ENCODE data around the gene RNF40. TPM values are rescaled to one million over a fixed set of nuclear protein-coding genes. Genes with fewer than 3 reads are reported as not detected.

Gene RNF40
- polyA plus RNA-seq, 1 donor from 2014 or later: 85.2 TPM

- Histone ChIP-seq H3K4me2 (ENCODE audit: low read length) (no peak overlapping the region), H3K9ac (ENCODE audit: low read length) (no peak overlapping the region), H3K79me2 (replicated peaks; ENCODE audit: insufficient read depth, low read length) (no peaks in the 10 kb centered on the region), H2AFZ (ENCODE audit: low read depth, low read length) (no peak overlapping the region), H3K9me3 (ENCODE audit: low read length) (no peaks in the 10 kb centered on the region), H3F3A (ENCODE audit: insufficient read depth, low read length, poor library complexity, severe bottlenecking) (no peaks in the 10 kb centered on the region), H3K27me3 (ENCODE audit: insufficient read depth, low read depth, low read length) (no peaks in the 10 kb centered on the region), H3K36me3 (ENCODE audit: insufficient read depth, low read length) (no peaks in the 10 kb centered on the region), H3K4me3 (ENCODE audit: low read length) (no peak overlapping the region), H3K9me2 (ENCODE audit: insufficient read depth, low read length) (no peaks in the 10 kb centered on the region), H4K20me1 (ENCODE audit: insufficient read depth) (no peaks in the 10 kb centered on the region), H3K27ac (ENCODE audit: low read length) (no peak overlapping the region)
- TF ChIP-seq, protein P1, sequence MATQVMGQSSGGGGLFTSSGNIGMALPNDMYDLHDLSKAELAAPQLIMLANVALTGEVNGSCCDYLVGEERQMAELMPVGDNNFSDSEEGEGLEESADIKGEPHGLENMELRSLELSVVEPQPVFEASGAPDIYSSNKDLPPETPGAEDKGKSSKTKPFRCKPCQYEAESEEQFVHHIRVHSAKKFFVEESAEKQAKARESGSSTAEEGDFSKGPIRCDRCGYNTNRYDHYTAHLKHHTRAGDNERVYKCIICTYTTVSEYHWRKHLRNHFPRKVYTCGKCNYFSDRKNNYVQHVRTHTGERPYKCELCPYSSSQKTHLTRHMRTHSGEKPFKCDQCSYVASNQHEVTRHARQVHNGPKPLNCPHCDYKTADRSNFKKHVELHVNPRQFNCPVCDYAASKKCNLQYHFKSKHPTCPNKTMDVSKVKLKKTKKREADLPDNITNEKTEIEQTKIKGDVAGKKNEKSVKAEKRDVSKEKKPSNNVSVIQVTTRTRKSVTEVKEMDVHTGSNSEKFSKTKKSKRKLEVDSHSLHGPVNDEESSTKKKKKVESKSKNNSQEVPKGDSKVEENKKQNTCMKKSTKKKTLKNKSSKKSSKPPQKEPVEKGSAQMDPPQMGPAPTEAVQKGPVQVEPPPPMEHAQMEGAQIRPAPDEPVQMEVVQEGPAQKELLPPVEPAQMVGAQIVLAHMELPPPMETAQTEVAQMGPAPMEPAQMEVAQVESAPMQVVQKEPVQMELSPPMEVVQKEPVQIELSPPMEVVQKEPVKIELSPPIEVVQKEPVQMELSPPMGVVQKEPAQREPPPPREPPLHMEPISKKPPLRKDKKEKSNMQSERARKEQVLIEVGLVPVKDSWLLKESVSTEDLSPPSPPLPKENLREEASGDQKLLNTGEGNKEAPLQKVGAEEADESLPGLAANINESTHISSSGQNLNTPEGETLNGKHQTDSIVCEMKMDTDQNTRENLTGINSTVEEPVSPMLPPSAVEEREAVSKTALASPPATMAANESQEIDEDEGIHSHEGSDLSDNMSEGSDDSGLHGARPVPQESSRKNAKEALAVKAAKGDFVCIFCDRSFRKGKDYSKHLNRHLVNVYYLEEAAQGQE (IDR thresholded peaks at IDR 0.05; ENCODE audit: borderline replicate concordance): no peak
- no peak for TF ChIP-seq SMC3 (conservative IDR thresholded peaks at IDR 0.05; ENCODE audit: poor library complexity)
- no peak for TF ChIP-seq EP300 (conservative IDR thresholded peaks at IDR 0.05; ENCODE audit: poor library complexity, severe bottlenecking)
- no peak for TF ChIP-seq CTCF (IDR thresholded peaks at IDR 0.05; ENCODE audit: poor library complexity, severe bottlenecking)
- no peak for TF ChIP-seq TAF1 (IDR thresholded peaks at IDR 0.05; ENCODE audit: low read depth)
- TF ChIP-seq RAD21 (conservative IDR thresholded peaks at IDR 0.05): no peak
- no peak for TF ChIP-seq EZH2 (IDR thresholded peaks at IDR 0.05; ENCODE audit: borderline replicate concordance, insufficient read depth, low read length, poor library complexity, severe bottlenecking)
- TF ChIP-seq MXI1 (conservative IDR thresholded peaks at IDR 0.05; ENCODE audit: poor library complexity, severe bottlenecking): no peak
- TF ChIP-seq POLR2AphosphoS5 (IDR thresholded peaks at IDR 0.05): no peak
These were observed 17.5 kb downstream of the RNF40 start for GRCh38 chr16:30779596-30779995.

GRCh38 chr16:30780021-30780420, 17.9 kb downstream of the RNF40 start:
- no peaks in the 10 kb centered on the region for H4K20me1 ChIP-seq (ENCODE audit: insufficient read depth)
- H3K9me3 ChIP-seq (ENCODE audit: low read length): no peaks in the 10 kb centered on the region
- no peaks in the 10 kb centered on the region for H3K36me3 ChIP-seq (ENCODE audit: insufficient read depth, low read length)
- TF ChIP-seq TAF1 (IDR thresholded peaks at IDR 0.05; ENCODE audit: low read depth) (no peak), EP300 (conservative IDR thresholded peaks at IDR 0.05; ENCODE audit: poor library complexity, severe bottlenecking) (no peak)
- H3K9ac ChIP-seq (ENCODE audit: low read length): no peak overlapping the region
- no peaks in the 10 kb centered on the region for H3K9me2 ChIP-seq (ENCODE audit: insufficient read depth, low read length)
- H3K4me2 ChIP-seq (ENCODE audit: low read length): no peak overlapping the region
- no peaks in the 10 kb centered on the region for H3K27me3 ChIP-seq (ENCODE audit: insufficient read depth, low read depth, low read length)
- peaks cover 4% of the 10 kb centered on the region for H3K79me2 ChIP-seq (replicated peaks; ENCODE audit: insufficient read depth, low read length)
- no peaks in the 10 kb centered on the region for H3F3A ChIP-seq (ENCODE audit: insufficient read depth, low read length, poor library complexity, severe bottlenecking)
- H3K4me3 ChIP-seq (ENCODE audit: low read length): no peak overlapping the region
- no peak overlapping the region for H3K27ac ChIP-seq (ENCODE audit: low read length)
- H2AFZ ChIP-seq (ENCODE audit: low read depth, low read length): no peak overlapping the region

DNA sequence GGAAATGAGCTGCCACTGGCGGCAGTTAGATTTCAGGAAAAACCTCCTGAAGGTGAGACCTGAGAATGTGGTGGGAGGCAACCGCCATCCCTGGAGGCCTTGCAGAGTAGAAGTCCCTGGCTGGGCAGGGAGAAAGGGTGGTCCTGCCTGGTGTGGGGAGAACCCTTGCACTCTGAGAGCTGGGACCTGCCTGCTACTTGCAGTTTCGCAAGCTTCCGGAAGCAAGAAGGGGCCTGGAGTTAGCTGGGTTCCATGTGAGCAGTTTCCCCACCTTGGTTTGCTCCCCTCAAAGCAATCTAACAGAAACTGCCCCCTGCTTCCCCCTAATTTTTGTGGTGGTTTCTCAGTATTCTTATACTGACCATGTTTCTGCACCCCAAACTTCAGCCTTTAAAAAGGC, 18.4 kb downstream of the RNF40 start:
- Histone ChIP-seq H3K4me3 (ENCODE audit: low read length) (no peak overlapping the region), H3K36me3 (ENCODE audit: insufficient read depth, low read length) (no peaks in the 10 kb centered on the region), H3K9me3 (ENCODE audit: low read length) (no peaks in the 10 kb centered on the region), H4K20me1 (ENCODE audit: insufficient read depth) (no peaks in the 10 kb centered on the region), H3K27ac (ENCODE audit: low read length) (no peak overlapping the region), H3F3A (ENCODE audit: insufficient read depth, low read length, poor library complexity, severe bottlenecking) (no peaks in the 10 kb centered on the region), H3K4me2 (ENCODE audit: low read length) (no peak overlapping the region), H3K27me3 (ENCODE audit: insufficient read depth, low read depth, low read length) (no peaks in the 10 kb centered on the region), H3K9ac (ENCODE audit: low read length) (no peak overlapping the region), H3K9me2 (ENCODE audit: insufficient read depth, low read length) (no peaks in the 10 kb centered on the region), H2AFZ (ENCODE audit: low read depth, low read length) (no peak overlapping the region), H3K79me2 (replicated peaks; ENCODE audit: insufficient read depth, low read length) (peaks cover 9% of the 10 kb centered on the region)
- TF ChIP-seq, protein P1 (IDR thresholded peaks at IDR 0.05; ENCODE audit: borderline replicate concordance): no peak
- TF ChIP-seq EP300 (conservative IDR thresholded peaks at IDR 0.05; ENCODE audit: poor library complexity, severe bottlenecking): no peak
- no peak for TF ChIP-seq EZH2 (IDR thresholded peaks at IDR 0.05; ENCODE audit: borderline replicate concordance, insufficient read depth, low read length, poor library complexity, severe bottlenecking)
- no peak for TF ChIP-seq TAF1 (IDR thresholded peaks at IDR 0.05; ENCODE audit: low read depth)
- no peak for TF ChIP-seq CTCF (IDR thresholded peaks at IDR 0.05; ENCODE audit: poor library complexity, severe bottlenecking)
